Sigmoid colon (tissue), 4 donors: ENCODE data around the gene STK32B.

Source experiments
- EP300 ChIP-seq, 4 donors: sonication (generic); formaldehyde crosslinking; IDR thresholded peaks; one replicate each; pipeline ENCODE4 v1.6.1; 2017; ENCODE audit warnings: antibody characterized with exemption in 4 of 4
- POLR2A ChIP-seq, 2 donors: fragments of 450-650 bp; IDR thresholded peaks; one replicate each; pipeline ENCODE4 v1.6.1; 2016; ENCODE audit warnings: antibody characterized with exemption in 2 of 2, mild to moderate bottlenecking in 2 of 2, moderate library complexity in 2 of 2
- POLR2AphosphoS5 ChIP-seq, 4 donors: sonication (generic); formaldehyde crosslinking; IDR thresholded peaks; one replicate each; pipeline ENCODE4 v1.6.1; 2017; ENCODE audit warnings: antibody characterized with exemption in 4 of 4
- TF ChIP-seq, protein P1 (sequence below), 4 experiments: fragments of 450-650 bp in 3 of 4; fragments of 200-600 bp in 1 of 4; IDR thresholded peaks; one replicate each; pipeline ENCODE4 v1.5.1; 2016 to 2019; ENCODE audit warnings: antibody characterized with exemption in 4 of 4, mild to moderate bottlenecking in 3 of 4, moderate library complexity in 2 of 4

DNA sequence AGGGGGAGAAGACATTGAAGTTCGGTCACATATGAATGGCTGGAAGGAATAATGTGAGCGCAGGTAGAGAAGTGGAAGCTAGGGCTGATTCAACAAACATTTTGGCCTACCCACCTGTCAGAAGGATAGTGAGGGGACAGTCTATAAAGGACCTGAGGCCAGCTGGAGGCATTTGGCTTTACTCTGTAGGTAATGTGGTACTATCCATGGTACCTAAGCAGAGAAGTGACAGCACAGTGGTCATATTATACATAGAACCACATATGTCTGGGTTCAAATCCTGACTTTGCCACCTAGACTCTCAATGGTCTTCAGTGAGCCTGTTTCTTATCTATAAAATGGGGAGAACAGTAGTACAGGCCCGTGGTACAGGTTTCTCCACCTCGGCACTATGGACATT is 400.0 kb downstream of the STK32B start:
- TF ChIP-seq POLR2AphosphoS5 (IDR thresholded peaks at IDR 0.05) (no peak), POLR2A (IDR thresholded peaks at IDR 0.05) (no peak), EP300 (IDR thresholded peaks at IDR 0.05) (no peak)
- TF ChIP-seq, protein P1, sequence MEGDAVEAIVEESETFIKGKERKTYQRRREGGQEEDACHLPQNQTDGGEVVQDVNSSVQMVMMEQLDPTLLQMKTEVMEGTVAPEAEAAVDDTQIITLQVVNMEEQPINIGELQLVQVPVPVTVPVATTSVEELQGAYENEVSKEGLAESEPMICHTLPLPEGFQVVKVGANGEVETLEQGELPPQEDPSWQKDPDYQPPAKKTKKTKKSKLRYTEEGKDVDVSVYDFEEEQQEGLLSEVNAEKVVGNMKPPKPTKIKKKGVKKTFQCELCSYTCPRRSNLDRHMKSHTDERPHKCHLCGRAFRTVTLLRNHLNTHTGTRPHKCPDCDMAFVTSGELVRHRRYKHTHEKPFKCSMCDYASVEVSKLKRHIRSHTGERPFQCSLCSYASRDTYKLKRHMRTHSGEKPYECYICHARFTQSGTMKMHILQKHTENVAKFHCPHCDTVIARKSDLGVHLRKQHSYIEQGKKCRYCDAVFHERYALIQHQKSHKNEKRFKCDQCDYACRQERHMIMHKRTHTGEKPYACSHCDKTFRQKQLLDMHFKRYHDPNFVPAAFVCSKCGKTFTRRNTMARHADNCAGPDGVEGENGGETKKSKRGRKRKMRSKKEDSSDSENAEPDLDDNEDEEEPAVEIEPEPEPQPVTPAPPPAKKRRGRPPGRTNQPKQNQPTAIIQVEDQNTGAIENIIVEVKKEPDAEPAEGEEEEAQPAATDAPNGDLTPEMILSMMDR (IDR thresholded peaks at IDR 0.05) = no peak
